Activated CD4-positive, alpha-beta T cell treated with anti-CD3 and anti-CD28 coated beads, Interleukin-2, amount 10 ng/mL, durations not matched to agents 7 days and 5 days (primary cell): ENCODE results near the gene RAD51AP2. TPM values are rescaled to one million over a fixed set of nuclear protein-coding genes. Genes with fewer than 3 reads are reported as not detected.

ENCODE experiments used
- CTCF ChIA-PET: fragments of 350-600 bp; sonication (Branson Sonifier 250); formaldehyde crosslinking; loops from one replicate; lab custom pipeline; 2021; ENCODE audit warnings: antibody characterized with exemption; lab: Charles Lee
- POLR2A ChIA-PET: fragments of 350-600 bp; sonication (Branson Sonifier 250); formaldehyde crosslinking; loops from one replicate; lab custom pipeline; 2021; ENCODE audit warnings: antibody characterized with exemption; lab: Charles Lee
- DNase-seq: peaks from one replicate; pipeline ENCODE4 v3.0.0-alpha.2; 2020
- H3K27ac Mint-ChIP-seq: one replicate; pipeline ENCODE4 v1.8.0; 2021; ENCODE audit warnings: mild to moderate bottlenecking, moderate library complexity, mixed read lengths
- H3K27me3 Mint-ChIP-seq: one replicate; pipeline ENCODE4 v1.8.0; 2021; ENCODE audit warnings: mixed read lengths
- H3K36me3 Mint-ChIP-seq: one replicate; pipeline ENCODE4 v1.8.0; 2021; ENCODE audit warnings: low read depth, mixed read lengths
- H3K4me1 Mint-ChIP-seq: one replicate; pipeline ENCODE4 v1.8.0; 2021; ENCODE audit warnings: mixed read lengths
- H3K4me3 Mint-ChIP-seq: one replicate; pipeline ENCODE4 v1.8.0; 2021; ENCODE audit warnings: mild to moderate bottlenecking, moderate library complexity, mixed read lengths
- H3K9me3 Mint-ChIP-seq: one replicate; pipeline ENCODE4 v1.8.0; 2021; ENCODE audit warnings: mixed read lengths
- total RNA-seq, 2 experiments: library from RNA; stranded (reverse); gene quantifications; one replicate each; pipeline ENCODE4 v1.2.3, GENCODE V29; 2021

The RAD51AP2 gene
- total RNA-seq, 2 experiments from 2014 or later, result not detected

- Mint-ChIP-seq H3K9me3 (no peaks in the 10 kb centered on the region), H3K36me3 (no peaks in the 10 kb centered on the region), H3K27ac (no peak overlapping the region), H3K4me1 (no peaks in the 10 kb centered on the region), H3K4me3 (no peak overlapping the region), H3K27me3 (no peaks in the 10 kb centered on the region)
- no peak for DNase-seq
- POLR2A ChIA-PET, result no interaction called here
- CTCF ChIA-PET, result no interaction called here
These were observed 42.2 kb downstream of the RAD51AP2 start for GRCh38 chr2:17476064-17476463.

GRCh38 chr2:17475286-17475685 is 43.0 kb downstream of the RAD51AP2 start:
- Mint-ChIP-seq H3K9me3 (no peaks in the 10 kb centered on the region), H3K36me3 (no peaks in the 10 kb centered on the region), H3K4me3 (no peak overlapping the region), H3K27ac (no peak overlapping the region), H3K4me1 (no peaks in the 10 kb centered on the region), H3K27me3 (no peaks in the 10 kb centered on the region)
- CTCF ChIA-PET, result no interaction called here
- DNase-seq, result no peak
- POLR2A ChIA-PET, result no interaction called here

GRCh38 chr2:17471979-17472378 is 46.3 kb downstream of the RAD51AP2 start:
- Mint-ChIP-seq H3K27ac (no peak overlapping the region), H3K4me3 (no peak overlapping the region), H3K9me3 (no peaks in the 10 kb centered on the region), H3K27me3 (no peaks in the 10 kb centered on the region), H3K36me3 (no peaks in the 10 kb centered on the region), H3K4me1 (no peaks in the 10 kb centered on the region)
- no peak for DNase-seq
- ChIA-PET CTCF (no interaction called here), POLR2A (no interaction called here)

GRCh38 chr2:17470855-17471641 is 47.2 kb downstream of the RAD51AP2 start:
- H3K4me3 Mint-ChIP-seq, result no peak overlapping the region
- no peak overlapping the region for H3K27ac Mint-ChIP-seq
- no peaks in the 10 kb centered on the region for H3K9me3 Mint-ChIP-seq
- DNase-seq, result no peak
- no peaks in the 10 kb centered on the region for H3K27me3 Mint-ChIP-seq
- no peaks in the 10 kb centered on the region for H3K4me1 Mint-ChIP-seq
- CTCF ChIA-PET, result interaction anchor here (1.0 kb wide), 1 partner anchor 707 kb away, joined by 4 read pairs; no protein-coding TSS in a partner anchor
- POLR2A ChIA-PET, result no interaction called here
- H3K36me3 Mint-ChIP-seq, result no peaks in the 10 kb centered on the region

GRCh38 chr2:17461087-17461475 is 57.2 kb downstream of the RAD51AP2 start:
- DNase-seq, result no peak
- ChIA-PET CTCF (no interaction called here), POLR2A (no interaction called here)
- Mint-ChIP-seq H3K4me3 (no peak overlapping the region), H3K36me3 (no peaks in the 10 kb centered on the region), H3K4me1 (no peaks in the 10 kb centered on the region), H3K27ac (no peak overlapping the region), H3K27me3 (no peaks in the 10 kb centered on the region), H3K9me3 (peaks cover 4% of the 10 kb centered on the region)

Other genes starting within 250 kb of the RAD51AP2 start
- not detected for gene VSNL1, start 22.3 kb upstream of the RAD51AP2 start, total RNA-seq
- gene SMC6, start 235.4 kb upstream of the RAD51AP2 start, total RNA-seq, result 10 to 100 TPM; 41.3 to 41.9 TPM
- 10 to 100 TPM; 41.9 to 43.7 TPM for gene GEN1, start 235.7 kb upstream of the RAD51AP2 start, total RNA-seq